T-helper 9 cell (primary cell): ENCODE data around the gene SESN3.
A peak's percentile ranks its signal among the peaks of the same experiment; 100 is the strongest.
"Not testable (repeated sequence)": the region's sequence is repeated elsewhere in the genome, so short reads cannot be mapped to it uniquely, and the experiment has no call there.

Experiments
- DNase-seq: peaks from one replicate; pipeline ENCODE4 v3.0.0-alpha.2; 2020
- total RNA-seq, 2 donors: gene quantifications; one replicate each; lab custom pipeline; 2026; lab: John Stamatoyannopoulos, UW

Gene SESN3, protein sequence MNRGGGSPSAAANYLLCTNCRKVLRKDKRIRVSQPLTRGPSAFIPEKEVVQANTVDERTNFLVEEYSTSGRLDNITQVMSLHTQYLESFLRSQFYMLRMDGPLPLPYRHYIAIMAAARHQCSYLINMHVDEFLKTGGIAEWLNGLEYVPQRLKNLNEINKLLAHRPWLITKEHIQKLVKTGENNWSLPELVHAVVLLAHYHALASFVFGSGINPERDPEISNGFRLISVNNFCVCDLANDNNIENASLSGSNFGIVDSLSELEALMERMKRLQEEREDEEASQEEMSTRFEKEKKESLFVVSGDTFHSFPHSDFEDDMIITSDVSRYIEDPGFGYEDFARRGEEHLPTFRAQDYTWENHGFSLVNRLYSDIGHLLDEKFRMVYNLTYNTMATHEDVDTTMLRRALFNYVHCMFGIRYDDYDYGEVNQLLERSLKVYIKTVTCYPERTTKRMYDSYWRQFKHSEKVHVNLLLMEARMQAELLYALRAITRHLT
- 81.8 to 291 reads per million in 2 donors for total RNA-seq

GRCh38 chr11:95231127-95231880, at the start of gene SESN3:
Gene SESN3 (minus strand): TSS chr11:95231202. CDS start chr11:95230860, 342 bp downstream.
- DNase-seq: peak; percentile 98

DNA sequence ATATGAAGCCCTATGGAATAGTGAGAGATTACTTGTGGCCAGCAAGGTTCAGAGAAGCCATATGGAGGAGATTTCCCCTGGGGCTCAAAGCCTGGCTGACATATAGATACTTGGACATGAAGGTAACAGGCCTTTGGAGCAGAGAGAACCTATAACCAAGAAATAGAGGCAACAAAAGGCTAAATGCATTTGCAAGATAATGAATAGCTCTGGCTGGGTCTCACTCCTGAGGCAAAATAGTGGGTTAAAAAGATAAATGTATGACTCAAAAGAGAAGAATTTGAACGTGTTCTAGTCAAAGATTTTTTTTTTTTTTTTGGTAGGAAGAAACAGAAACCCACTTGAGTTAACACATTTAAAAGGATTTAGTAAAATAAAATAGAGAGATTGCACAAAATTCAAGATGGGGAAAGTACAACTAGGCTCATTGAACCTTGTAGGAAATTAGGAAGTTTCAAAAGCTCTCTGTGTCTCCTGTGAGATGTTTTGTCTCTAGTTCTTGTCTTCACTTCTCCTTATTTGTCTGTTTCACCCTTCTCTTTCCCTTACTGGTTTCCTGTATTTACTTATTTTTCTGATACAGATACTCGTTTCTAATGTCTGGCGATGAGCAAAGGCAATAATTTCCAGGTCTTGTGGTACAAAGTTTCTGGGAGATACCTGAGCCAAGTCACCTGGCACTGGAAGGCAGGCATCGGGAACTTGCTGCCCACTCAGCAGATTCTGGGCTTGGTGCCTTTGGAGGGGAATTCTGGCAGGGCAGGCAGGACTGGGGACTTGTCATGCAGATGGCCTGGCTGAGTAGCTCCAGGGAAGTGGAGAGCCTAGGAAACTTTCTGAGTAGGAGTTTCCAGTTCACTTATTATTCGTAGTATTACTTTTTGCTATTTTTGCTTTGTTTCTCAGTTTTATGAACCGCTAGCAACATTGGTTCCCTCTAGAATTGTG, 49.2 kb upstream of the SESN3 start:
- no peak for DNase-seq

- DNase-seq: no peak
Observed at GRCh38 chr11:95277868-95278267, 46.9 kb upstream of the SESN3 start.

DNA sequence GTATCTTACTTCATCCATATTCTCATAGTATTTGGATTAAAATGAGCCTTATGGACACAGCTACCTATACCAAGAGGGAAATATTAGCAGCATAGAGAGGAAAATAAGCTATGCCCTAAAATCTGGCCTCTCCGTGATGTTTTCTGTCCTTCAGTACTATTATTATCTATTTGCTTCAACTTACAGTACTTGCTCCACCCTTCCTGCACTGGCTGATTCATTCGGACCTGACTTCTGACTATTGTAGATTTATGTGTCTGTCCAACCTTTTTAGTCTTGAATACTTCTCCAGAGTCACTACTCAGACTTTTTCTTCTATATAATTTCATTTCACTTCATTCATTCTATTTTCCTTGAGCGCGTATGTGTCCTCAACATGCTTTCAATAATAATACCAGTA, 45.1 kb upstream of the SESN3 start:
- no peak for DNase-seq

DNA sequence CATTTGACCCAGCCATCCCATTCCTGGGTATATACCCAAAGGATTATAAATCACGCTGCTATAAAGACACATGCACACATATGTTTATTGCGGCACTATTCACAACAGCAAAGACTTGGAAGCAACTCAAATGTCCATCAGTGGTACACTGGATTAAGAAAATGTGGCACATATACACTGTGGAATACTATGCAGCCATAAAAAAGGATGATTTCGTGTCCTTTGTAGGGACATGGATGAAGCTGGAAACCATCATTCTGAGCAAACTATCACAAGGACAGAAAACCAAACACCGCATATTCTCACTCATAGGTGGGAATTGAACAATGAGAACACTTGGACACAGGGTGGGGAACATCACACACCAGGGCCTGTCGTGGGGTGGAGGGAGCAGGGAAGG, 42.6 kb upstream of the SESN3 start:
- DNase-seq: not testable (repeated sequence)

DNA sequence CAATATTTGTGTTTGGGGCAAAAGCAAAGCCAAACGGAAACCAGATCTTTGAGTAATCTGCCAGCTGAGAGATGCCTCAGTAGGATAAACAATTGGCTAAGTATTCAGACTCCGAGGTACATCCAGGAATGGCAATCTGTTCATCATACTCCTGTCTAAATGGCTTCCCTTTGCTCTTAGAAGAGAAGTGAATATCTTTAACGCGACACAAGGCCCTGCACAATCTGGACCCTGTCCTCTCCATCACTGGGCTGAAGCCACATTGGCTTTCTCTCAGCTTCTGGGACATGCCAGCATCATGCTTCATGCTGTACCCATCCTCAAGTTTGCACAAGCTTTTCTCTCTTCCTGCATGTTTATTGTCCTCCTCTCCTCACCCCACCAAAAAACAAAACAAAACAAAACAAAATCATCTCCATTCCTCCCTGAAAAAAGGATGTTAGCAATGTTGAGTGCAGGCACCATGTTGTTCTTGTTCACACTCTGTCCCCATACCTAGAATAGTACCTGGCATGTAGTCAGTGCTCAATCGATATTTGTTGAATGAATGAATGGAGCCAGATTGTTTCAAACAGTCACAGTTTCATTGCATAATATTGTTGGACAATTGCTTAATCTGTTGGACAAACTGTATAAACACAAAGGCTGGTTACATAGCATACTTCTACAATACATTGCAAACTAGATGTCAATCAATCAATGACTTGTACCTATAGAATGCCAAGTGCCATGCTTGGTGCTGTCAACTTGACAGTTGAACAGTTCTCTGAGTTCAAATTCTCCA, 38.2 kb upstream of the SESN3 start:
- no peak for DNase-seq

GRCh38 chr11:95268391-95268790, 37.4 kb upstream of the SESN3 start:
- DNase-seq: no peak

GRCh38 chr11:95267601-95268213, 36.7 kb upstream of the SESN3 start:
- no peak for DNase-seq

GRCh38 chr11:95266751-95267374, 35.9 kb upstream of the SESN3 start:
- no peak for DNase-seq

DNA sequence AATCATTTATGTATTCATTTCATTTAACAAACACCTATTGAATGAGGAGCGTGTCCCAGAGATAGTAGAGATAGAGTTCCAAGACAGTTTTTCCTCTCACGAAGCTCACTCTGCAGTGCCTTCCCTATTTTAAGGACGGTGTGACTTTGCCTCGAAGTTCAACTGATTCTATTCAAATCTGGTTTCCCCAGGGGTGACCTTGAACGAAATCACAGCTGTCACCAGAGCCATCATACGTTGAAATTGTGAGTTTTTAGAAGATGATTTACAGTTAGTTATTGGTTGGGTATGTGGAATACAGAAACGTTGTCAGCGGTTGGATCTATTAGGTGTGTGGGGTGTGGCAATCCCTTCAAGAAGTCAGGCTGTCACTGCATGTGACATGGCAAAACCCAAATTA, 33.9 kb upstream of the SESN3 start:
- no peak for DNase-seq

GRCh38 chr11:95262994-95263765, 32.2 kb upstream of the SESN3 start:
- DNase-seq: no peak

DNA sequence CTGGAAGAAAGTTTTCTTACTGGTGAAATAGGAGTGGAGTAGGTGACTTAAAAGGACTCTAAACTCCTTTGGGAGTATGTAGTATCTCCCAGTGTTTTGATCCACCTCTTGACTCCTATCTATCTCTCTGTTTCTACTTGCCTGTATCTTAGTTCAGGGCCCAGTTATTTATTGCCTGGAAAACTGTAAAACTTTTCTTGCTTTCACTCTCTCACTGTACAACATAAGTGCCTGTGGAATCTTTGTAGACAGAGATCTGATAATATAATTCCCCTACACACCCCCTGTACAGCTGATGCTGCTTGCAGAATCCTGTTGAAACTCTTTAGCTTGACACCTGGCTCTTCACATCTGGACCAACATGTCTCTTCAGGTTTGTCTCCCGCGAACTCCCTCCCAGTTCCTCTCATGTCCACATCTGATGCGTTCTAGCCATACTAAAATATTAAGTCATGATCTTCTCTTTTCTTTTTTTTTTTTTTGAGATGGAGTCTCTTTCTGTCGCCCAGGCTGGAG, 26.5 kb upstream of the SESN3 start:
- no peak for DNase-seq

- DNase-seq: no peak
Observed at GRCh38 chr11:95256321-95256779, 25.3 kb upstream of the SESN3 start.

- no peak for DNase-seq
Observed at GRCh38 chr11:95255251-95256145, 24.5 kb upstream of the SESN3 start.

DNA sequence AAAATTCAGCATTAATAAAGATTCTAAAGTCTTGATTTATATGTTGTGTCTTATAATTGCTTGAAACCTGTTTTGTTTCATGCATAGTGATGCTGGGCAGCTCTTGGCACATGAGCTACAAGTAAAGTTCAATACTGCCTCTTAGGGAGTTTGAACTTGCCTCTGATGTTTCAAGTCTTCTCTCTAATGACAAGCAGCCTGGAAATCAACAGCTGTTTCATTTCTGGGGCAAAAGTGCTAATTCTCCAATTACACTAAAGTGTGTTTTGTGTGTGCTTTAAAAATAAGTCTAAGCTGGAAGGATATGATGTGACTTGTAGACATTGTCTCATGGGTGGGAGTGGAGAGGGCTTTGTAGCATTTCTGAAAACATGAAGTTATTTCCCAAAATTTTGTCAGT, 23.7 kb upstream of the SESN3 start:
- DNase-seq: no peak

GRCh38 chr11:95254131-95254704, 23.2 kb upstream of the SESN3 start:
- DNase-seq: peak; percentile 57

DNA sequence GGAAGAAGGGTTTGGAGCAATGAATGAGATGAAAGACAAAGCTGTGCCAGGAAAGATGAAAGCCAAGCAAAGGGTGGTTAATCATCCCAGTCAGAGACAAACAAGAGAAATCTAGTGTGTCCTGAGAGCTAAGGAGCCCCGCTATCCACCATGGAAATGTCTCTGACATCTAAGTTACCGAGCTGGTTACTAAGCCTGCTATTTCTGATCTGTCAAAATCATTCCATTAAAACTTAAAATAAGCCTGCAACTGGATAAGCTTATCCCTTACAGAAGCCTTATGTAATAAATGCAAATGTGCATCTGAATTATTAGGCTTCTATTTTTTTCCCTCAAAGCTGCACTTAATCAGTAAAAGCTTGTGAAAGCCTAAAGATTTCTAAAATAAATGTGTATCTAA, 22.1 kb upstream of the SESN3 start:
- DNase-seq: no peak

DNA sequence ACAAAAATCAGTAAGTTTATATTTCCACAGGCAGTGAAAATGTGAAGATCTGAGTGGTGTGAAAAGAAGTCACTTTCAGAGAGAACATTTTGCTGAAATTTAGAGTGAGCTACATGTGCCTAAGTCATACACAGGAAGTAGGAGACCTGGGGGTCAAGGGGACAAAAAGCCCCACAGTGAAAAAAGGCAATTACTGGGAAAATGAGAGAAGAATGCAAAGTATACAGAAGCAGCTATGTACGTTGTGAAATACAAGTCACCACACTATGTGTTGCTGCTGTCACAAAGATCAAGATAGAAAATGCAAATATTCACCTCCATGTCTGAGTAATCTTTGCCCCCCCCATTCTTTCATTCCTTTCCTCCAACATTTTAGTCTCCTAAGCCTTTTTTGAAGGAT, 21.6 kb upstream of the SESN3 start:
- no peak for DNase-seq
